DMS79 treated with DMSO at 0.1 percent for 48 hours (cell line): ENCODE measurements around the gene CFD.
"Not testable (repeated sequence)": the region's sequence is repeated elsewhere in the genome, so short reads cannot be mapped to it uniquely, and the experiment has no call there.

Source experiments
- DNase-seq: peaks from one replicate; lab custom pipeline; 2025; lab: John Stamatoyannopoulos, UW

The CFD gene

GRCh38 chr19:888581-889385, 29.3 kb downstream of the CFD start:
- DNase-seq = no peak

GRCh38 chr19:889662-890295, 30.3 kb downstream of the CFD start:
- DNase-seq = no peak

DNA sequence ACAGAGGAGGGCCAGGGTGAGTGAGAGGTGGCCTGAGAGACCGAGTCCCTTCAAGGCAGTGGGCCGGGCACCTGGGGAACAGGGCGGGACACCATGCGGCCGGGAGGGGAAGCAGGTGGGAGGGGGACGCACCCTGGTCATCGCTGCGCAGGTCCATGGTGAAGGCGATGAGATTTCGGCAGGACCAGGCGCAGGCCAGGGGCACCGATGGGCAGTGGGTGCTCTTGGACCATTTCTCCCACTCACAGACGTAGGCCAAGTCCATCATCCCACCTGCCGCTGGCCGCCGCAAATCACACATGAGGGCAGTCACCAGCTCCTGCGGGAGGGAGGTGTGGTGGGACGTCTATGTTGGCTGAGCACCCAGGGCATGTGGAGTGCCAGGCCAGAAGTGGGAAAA, 31.4 kb downstream of the CFD start:
- no peak for DNase-seq

GRCh38 chr19:891421-892200, 32.1 kb downstream of the CFD start:
- not testable (repeated sequence) for DNase-seq

DNA sequence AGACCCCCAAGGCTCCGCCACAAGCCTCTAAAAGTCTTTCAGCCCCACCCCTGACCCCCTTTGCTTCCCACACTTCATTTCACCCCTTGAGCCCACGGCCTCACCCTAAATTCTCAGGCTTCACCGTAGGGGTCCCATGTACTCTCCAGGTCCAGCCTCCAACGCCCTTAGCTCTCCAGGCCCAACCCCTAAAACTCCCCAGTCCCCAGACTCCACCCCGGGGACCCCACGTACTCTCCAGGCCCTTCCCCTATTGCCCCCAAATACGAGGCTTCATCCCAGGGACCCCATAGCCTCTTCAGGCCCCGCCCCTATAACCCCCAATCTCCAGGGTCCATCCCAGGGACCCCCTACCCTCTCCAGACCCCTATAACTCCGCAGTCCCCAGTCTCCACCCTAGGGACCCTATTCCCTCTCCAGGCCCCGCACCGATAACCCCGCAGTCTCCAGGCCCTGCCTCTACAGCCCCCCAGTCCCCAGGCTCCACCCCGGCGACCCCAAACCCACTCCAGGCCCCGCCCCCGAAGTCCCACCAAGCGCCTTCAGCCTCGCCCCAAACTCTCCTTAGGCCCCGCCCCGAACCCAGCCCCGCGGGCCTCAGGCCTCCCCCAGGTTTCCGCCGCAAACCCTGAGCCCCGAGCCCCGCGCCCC, 32.9 kb downstream of the CFD start:
- DNase-seq = no peak

DNA sequence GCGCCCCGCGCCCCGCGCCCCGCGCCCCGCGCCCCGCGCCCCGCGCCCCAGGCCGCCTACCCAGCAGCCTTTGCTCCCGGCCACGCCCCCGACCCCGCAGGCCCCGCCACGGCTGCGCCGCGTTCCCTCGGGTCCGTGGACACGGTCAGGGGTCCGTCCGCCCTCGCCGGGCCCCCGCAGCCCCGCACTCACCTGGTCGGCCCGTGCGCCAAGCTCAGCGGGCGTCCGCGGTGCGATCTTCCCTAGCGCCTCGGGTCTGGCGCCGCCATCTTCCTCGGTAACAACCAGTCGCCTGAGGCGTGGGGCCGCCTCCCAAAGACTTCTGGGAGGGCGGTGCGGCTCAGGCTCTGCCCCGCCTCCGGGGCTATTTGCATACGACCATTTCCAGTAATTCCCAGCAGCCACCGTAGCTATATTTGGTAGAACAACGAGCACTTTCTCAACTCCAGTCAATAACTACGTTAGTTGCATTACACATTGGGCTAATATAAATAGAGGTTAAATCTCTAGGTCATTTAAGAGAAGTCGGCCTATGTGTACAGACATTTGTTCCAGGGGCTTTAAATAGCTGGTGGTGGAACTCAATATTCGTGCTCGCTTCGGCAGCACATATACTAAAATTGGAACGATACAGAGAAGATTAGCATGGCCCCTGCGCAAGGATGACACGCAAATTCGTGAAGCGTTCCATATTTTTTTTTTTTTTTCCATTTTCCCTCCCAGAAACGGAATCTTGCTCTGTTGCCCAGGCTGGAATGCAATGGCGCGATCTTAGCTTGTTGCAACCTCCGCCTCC, 33.6 kb downstream of the CFD start, which contains the start of the genes MED16 and RNU6-9:
MED16 (minus strand) TSS at position 294 of the 796 bp plus-strand sequence. CDS start 2,056 bp downstream, outside the sequence.
RNU6-9 (plus strand) TSS at position 591 of the 796 bp plus-strand sequence.
- peak; percentile 85 for DNase-seq

DNA sequence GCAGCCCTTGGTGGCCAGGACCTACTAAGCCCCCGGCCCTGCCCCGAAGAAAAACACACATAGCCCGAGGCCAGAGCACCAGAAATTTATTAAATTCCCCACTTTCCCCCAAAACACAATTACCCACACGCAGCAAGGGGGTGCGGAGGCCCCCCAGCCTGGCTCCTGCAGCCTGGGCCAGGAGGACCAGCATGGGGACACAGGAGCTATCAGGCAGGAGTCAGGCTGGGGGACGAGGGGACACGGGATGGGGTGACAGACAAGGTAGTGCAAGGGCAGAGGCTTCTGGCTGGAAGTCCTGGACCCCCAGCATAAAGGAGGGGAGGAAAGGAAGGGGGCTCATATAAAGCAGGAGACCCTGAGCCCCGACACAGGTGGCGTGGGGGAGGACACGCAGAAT, 37.0 kb downstream of the CFD start:
- no peak for DNase-seq

- no peak for DNase-seq
Observed at GRCh38 chr19:896999-897398, 37.5 kb downstream of the CFD start.

DNA sequence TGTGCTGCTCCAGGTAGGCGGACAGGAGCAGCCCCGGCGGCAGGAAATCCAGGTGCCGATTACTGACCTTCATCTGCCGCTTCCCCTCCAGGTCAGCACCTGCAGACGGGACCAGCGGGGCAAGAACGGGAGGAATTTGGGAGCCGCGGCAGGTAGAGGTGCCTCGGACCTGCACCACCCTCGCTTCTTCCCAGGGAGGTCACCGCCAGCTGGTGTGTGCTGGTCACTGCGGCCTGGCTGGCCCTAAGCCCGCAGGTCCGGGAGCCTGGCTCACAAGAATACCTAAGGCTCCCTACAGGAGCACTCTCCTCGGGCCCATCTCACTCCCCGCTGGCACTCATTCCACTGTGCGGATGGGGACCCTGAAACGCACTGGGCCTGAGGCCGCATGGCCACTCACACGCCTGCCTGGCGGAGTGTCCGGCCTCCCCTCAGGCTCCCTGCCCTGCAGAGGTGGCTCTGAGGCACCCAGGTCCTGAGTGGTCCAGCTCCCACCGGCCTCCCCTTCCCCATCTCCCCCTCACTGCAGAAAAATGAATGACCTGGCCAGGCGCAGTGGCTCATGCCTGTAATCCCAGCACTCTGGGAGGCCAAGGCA, 38.1 kb downstream of the CFD start:
- DNase-seq = no peak

GRCh38 chr19:898663-899062, 39.2 kb downstream of the CFD start:
- DNase-seq = no peak

DNA sequence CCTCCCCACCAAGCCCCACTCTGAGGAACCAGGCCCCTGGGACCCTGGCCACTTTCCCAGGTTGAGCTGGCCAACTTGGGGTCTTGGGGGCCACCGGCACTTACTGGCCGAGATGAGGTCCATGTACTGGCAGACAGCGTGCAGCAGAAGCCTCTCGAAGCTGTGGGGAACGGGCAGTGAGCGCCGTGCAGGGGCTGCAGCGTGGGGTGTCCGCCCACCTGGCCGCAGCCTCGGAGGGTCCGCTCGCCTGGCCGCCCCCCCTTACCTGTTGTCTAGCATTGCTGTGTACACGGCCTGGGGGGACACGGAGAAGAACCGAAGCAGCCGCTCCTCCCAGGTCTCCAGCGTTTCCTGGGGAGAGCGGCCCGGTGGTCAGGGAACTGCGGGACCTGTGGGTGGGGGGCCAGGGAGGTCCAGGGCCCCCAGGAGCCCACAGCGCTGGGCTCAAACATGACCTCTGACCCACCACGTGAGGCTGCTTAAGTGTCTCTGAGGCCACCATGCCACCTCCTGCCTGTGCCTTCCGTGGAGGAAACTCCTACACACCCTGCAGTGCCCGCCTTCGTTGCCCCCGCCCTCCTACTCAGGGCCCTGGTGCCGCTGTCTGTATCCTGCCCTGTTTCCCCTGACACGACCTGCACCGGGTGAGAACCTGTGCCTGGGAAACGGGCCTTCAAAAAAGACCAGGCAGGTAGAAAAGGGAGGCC, 40.0 kb downstream of the CFD start:
- DNase-seq = no peak

GRCh38 chr19:900043-900301, 40.5 kb downstream of the CFD start:
- DNase-seq = no peak

- no peak for DNase-seq
Observed at GRCh38 chr19:900302-901111, 41.0 kb downstream of the CFD start.

DNA sequence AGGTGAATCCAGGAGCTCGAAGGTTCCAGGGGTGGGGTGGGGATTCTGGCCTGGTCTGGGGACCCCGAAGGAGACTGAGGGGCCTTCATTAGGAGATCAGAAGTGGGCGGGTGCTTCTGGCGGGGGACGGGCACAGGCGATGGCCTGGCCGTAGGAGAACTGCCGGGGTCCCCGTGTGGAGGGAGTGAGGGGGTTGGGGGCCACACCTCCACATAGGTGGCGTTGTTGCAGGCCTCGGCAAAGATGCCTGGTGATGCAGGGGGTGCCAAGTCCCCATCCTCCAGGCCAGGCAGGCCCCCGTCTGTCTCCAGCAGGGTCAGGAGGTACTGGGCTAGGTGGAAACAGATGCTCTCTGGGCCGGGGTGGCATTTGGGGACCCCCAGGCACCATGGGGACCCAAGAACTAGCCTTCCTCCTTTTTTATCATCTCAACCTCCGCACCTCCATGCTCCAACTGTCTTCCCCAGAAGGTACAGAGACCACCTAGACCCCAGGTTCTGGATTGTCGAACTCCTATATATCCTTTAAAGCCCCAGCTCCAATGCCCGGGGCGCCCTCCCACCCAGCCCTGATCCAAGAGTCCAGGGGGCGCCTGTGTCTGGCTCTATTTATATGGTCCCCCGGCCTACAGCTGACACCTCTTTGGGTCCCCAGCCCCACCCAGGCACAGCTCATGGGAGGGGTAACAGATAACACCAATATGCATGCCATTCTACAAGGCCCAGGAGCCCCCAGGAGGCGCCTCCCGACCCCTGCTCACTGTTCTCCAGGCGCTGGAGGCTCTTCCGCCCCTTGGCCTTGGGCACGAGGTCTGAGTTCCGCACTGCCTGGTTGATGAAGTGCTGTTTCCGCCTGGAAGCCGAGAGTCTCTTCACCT, 42.0 kb downstream of the CFD start:
- no peak for DNase-seq

- no peak for DNase-seq
Observed at GRCh38 chr19:902093-902370, 42.6 kb downstream of the CFD start.

DNA sequence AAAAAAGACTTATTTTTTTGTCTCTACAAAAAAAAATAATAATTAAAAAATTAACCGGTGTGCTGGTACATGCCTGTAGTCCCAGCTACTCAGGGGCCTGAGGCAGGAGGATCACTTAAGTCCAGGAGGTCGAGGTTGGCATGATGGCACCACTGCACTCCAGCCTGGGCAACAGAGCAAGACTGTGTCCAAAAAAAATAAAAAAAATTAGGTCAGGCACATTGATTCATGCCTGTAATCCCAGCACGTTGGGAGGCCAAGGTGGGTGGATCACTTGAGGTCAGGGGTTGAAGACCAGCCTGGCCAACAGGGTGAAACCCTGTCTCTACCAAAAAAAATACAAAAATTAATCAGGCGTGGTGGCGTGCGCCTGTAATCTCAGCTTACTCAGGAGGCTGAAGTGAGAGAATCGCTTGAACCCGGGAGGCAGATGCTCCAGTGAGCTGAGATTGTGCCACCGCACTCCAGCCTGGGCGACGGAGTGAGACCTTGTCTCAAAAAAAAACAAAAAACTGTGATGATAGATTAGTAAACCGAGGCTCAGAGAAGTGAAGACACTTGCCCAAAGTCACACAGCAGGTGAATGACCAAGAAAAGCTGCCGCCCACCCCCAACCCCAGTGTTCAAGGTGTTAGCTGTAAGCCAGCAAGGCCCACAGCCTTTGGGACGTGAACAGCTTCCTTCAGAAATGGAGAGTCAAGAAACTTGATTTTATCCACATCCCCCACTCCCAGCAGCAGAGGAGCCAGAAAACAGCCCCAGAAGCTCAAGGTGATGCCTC, 43.2 kb downstream of the CFD start:
- DNase-seq = no peak

DNA sequence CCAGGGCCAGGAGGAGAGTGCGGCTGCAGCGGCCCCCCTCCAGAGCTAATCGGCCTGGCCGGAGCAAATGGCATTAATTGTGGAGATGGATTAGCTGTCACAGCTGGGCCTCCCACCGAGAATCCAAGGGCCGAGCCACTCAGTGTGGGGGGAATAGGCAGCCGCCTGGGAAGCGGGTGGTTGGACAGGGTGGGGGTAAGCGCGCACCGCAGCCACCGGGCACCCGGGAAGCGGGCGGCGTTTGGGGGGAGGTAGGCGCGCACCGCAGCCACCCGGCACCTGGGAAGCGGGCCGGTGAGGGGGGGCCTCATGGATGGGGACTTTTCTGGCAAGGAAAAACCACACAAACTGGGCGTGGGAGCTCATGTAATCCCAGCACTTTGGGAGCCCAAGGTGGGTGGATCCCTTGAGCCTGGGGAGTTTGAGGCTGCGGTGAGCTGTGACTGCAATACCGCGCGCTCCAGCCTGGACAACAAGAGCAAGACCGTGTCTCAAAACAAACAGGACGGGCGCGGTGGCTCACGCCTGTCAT, 43.9 kb downstream of the CFD start:
- no peak for DNase-seq

- no peak for DNase-seq
Observed at GRCh38 chr19:904545-904944, 45.1 kb downstream of the CFD start.
